CD1c-positive myeloid dendritic cell (primary cell): ENCODE data around the gene JMJD4.

Experiments
- DNase-seq: peaks from one replicate; pipeline ENCODE4 v3.0.0-alpha.2; 2016; ENCODE audit errors: extremely low spot score

JMJD4 gene

GRCh38 chr1:227749225-227749624, 14.1 kb upstream of the JMJD4 start:
- no peak for DNase-seq

DNA sequence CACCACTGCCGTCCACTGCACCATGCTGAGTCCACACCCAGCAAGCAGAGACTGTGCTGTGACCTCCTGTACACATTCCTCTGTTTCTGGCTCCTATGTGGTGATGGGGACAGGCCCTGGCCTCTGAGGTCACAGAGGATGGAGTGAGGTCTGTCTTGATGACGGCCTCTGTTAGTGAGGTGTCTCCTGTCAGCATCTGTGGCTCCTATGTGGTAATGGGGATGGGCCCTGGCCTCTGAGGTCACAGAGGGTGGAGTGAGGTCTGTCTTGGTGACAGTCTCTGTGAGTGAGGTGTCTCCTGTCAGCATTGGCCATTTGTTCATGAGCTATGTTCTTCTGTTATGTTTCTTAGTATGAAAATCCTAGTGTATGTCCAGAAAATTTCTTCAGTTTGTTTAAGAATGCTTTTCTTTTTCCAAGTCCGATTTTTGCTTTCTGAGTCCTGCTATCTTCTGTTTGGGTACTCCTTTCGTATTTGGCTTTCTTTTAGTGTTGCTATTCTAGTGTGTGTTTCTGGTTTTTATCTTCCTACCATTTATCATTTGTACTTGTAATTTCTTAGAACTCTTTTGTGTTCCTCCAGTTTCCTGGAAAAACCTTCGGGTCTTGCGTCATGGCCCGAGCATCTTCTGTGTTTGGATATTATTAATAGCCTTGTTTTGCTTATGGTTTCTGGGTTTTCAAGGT, 13.5 kb upstream of the JMJD4 start:
- DNase-seq = no peak

DNA sequence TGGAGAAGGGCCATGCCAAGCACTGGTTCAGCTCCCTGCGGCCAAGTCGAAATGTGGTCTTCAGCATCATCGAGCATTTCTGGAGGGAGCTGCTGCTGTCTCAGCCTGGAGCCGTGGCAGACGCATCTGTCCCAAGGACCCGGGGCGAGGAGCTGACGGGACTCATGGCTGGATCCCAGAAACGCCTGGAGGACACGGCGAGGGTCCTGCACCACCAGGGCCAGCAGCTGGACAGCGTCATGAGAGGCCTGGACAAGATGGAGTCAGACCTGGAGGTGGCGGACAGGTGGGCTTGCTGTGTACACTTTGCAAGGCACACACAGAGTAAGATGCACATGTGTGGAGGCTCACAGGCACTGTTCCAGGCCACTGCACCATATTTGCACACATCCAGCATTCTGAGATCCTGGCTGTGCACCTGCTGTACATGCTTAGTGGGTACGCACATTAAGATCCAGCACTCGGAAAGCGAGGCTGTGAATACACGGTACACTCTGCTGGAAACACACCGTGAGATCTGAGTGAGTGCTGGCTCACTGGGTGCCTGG, 12.9 kb upstream of the JMJD4 start:
- no peak for DNase-seq

DNA sequence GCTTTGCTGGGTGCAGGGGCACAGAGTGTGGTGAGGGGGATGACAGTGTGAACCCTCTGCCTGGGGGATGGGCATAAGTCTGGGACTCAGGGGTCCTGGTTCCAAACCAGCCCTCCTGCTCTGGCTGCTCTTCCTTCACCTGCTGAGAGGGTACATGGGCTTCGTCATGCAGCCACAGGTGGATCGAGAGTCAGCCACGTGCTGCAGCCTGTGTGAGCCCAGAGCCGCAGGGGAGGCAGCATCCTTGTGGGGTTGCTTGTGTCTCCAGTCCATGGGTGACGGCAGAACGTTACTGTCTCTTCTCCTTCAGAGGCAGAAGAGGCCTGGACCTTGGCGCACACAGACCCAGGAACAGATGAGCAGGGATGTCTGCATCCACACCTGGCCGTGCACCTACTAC, 12.3 kb upstream of the JMJD4 start:
- no peak for DNase-seq

DNA sequence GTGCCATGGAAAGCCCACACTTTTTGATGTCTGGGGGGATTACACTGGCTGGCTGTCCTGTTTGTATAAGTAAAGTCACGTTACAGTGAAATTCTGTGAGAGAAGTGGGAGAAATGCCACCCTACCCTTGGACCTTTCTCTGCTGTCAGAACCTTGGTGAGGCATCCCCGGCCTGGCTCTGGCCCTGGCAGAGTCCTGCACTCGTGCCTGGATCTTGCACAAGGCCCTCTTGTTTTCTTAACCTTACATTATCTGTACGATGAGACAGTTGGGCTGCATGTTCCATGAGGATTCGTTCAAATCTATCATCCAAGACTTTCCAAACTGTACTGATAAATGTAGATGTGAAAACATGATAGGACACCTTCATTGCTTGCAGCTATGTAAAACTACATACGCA, 11.6 kb upstream of the JMJD4 start:
- DNase-seq = no peak

DNA sequence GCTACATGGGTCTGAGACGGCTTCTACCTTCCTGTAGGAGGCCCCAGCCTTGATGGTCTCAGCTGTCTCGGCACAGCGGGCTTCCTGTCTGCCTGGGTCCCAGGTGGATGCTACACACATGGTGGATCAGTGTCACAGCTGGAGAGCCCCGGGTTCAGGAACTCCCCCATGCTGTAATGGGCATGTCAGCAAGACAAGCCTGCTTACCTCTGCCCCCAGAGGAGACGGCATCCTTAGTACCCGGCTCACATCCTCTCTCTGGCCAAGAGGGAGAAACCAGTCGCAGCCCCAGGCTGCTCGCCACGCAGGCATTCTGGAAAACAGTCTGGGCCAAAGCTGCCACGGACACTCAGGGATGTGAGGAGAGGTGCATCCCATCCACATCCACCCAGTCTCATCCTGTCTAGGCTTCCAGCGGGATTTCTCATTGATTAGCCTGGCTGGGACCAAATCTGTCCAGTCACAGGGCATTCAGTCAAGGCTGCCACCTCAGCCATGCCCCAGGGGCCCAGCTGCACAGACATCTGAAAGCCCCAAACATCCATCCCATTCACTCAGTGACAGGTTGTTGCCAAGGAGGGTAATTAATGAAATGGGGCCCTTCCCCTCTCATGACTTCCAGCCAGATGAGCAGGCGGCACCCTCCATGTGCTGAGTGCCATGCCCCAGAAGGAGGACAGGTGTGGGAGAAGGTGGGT, 10.6 kb upstream of the JMJD4 start:
- no peak for DNase-seq

GRCh38 chr1:227744668-227745067, 9.6 kb upstream of the JMJD4 start:
- DNase-seq = no peak

GRCh38 chr1:227742738-227743715, 7.9 kb upstream of the JMJD4 start:
- no peak for DNase-seq

GRCh38 chr1:227741166-227741870, 6.2 kb upstream of the JMJD4 start:
- DNase-seq = no peak

- no peak for DNase-seq
Observed at GRCh38 chr1:227740401-227740960, 5.4 kb upstream of the JMJD4 start.

GRCh38 chr1:227739636-227740035, 4.5 kb upstream of the JMJD4 start:
- no peak for DNase-seq

DNA sequence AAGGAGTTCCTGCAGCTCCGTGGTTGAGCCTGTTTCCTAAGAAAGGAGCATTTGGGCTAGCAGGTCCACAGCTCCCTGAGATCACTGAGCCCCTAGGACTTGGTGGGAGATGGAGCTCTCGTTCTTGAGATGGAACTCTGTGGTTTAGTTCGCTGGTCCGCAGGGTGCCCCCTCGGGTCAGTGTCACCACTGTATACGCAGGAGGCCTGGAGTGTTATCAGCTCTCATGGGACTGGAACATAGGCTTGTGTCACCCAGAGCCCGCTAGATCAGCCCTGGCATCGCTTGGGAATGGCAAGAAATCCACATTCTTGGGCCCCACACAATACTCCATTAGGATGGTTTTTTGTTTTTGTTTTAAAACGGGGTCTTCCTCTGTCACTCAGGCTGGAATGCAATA, 3.7 kb upstream of the JMJD4 start:
- DNase-seq = no peak

- no peak for DNase-seq
Observed at GRCh38 chr1:227736814-227737432, 1.8 kb upstream of the JMJD4 start.

- no peak for DNase-seq
Observed at GRCh38 chr1:227735539-227736285, 610 bp upstream of the JMJD4 start.

DNA sequence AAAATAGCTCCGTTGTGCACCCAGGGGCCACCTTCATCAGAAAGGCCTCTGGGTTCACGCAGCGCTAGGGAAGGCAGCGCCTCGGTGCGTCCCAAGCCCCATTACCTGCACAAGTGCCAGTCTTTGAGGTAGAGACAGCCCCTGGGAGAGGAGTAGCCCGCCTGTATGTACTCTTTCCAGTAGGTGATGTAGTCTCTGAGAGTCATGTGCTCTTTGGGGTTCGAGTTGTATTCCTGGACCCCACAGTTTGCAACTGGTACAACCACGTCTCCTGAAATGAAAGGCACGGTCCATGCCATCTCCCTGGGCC, 601 bp downstream of the JMJD4 start:
- DNase-seq = no peak

- no peak for DNase-seq
Observed at GRCh38 chr1:227733751-227734545, 1.2 kb downstream of the JMJD4 start.

DNA sequence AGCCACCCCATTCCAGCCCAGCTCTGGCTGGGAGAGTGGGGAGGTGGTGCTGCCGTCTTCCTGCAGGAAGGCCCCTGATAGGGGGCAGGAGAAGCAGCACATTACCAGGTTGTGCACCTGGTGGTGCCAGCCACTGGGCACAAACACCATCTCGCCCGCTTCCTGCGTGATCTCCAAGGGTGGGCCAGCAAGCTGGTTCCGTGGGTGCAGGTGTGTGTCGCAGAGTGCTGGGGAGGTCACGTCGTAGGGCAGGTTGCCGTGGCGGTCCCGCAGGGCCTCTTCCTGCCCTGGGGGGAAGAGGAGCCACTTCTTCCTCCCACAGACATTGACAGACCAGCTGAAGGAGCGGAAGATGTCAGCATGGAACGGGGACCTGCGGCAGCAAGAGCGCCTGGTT, 1.8 kb downstream of the JMJD4 start:
- no peak for DNase-seq

DNA sequence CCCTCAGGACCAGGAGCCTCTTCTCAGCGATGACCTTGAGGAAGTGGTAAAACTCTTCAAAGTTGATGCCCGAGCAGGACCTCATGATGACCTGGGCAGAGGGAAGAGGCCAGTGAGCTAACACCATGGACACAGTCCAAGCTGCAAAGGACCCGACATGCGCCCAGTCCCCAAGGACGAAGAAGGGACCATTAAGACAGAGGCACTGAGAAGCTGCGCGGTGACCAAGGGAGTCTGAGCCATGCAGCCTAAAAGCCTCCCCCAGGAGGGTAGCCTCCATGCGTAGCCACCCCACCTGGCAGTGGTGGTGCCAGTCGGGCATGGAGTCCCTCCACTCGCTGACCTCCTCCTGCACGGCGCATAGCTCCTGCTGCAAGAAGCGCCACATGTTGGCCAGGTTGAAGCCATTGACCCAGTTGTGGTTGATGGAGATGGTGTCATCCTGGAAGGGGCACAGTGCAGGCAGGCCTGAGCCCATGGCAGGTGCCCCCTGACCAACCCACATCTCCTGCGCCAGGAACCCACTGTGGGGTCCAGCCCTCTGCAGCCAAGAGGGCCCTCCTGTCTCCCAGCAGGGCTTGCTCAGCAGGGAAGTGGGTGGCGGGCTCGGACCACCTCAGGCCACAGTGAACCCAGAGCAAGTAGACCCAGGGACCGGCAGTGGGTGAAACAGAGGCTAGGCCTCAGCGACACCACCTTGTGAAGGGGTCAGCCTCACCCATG, 2.4 kb downstream of the JMJD4 start:
- no peak for DNase-seq
